HG02852 (cell line): Measurements from ENCODE around the gene CPEB3.

Source experiments
- ATAC-seq: cut with Tn5 transposase; IDR thresholded peaks from one replicate; pipeline ENCODE4 v1.9.1; 2021; ENCODE audit warnings: mild to moderate bottlenecking, moderate library complexity; ENCODE audit not compliant: unreplicated experiment

Gene CPEB3

DNA sequence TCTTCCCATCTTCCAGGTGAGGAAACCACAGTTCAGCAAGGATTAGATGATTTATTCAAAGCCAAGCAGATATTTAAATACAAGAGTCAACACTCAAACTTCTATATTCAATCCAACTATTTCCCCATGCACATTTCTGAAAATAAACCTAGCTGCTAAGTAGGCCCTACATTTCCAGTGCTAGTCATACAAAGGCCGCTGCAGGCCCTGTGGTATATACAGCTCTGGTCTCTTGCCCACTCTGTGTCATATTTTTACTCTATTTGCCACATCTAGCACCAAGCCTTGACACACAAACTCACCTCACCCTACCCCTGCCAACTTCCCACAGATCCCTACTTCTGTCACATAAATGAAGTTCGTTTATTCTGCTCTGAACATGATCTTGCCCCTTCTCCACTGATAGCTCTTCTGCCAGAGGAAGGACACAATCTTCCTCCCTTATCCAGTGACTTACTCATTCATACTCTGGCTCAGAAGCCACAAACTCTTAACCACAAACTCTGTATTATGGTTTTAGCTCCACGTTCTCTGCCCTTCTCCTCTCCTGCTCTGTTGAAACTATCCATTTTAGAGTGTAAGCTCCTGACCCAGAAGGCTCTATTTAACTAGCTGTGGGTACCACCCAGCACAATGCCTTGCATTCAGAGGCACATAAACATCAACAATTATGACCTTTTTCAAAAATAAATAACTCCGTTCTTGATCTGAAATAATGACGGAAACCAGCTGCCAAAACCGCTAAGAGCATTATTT is 180.7 kb downstream of the CPEB3 start:
- no peak for ATAC-seq

DNA sequence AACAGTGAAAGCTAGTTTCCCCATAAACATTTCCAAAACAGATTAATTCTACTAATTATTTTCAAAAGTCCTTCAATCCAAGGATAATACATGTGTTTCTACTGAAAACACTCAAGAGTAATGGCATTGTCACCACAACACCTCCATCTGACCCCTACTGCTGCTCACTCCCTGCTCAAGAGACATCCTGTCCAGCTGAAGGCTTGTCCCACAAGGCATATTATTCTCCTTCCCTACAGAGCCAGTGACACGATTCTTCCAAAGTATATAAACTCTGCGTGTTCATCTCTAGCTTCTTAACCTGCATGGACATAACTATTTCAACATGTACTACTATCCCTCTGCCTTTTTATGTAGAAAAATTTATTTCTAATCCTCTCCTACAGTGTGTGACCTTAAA is 182.1 kb downstream of the CPEB3 start:
- ATAC-seq: no peak

DNA sequence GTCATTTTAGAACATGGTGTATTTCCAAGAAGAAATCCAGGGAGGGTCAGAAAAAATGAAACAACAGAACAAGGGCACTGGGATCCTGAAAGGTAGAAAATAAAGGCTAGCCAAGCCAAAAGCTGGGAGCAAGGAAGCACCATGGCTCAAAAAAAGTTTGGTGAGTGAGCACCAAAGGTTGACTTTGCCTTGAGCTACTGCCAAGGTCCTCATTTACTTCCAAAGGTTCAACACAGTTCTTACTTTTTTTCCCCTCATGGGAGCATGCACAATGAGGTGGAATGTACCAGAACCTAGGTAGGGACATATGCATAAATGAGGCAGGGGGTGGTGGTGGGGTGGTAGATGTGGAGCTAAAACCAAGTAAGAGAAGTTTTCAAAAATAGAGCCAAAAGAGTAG is 182.8 kb downstream of the CPEB3 start:
- no peak for ATAC-seq

DNA sequence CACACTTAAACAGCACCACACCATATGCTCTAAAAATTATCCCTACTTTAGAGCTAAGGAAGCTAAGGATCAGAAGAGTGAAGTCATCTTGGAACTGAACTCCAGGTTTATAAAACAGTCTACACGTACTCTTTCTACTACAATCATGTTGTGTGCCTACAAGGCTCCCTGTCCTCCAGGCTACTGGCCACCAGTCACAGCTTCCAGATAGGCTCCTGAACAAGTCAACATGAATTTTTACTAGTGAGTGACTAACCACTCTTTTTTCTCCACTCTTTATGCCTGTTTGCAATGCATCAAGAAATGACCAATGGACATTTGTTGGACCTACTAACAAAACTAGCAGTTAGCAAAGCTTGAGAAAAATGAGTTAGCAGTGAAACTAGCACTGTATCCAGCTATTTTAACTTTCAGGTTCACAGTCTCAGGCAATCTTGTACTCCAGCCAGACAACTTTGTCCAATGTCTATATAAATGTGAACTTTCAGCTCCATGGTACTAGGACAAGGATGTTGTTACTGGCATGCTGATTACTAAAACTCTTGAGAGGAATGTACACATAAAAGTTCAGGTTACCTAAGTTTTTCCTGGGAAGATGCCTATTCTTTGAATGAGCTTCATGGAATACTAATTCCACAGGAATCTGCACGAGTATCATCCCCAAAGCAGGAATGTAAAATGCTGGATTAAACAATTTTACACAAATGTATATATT is 187.3 kb downstream of the CPEB3 start:
- ATAC-seq: no peak

DNA sequence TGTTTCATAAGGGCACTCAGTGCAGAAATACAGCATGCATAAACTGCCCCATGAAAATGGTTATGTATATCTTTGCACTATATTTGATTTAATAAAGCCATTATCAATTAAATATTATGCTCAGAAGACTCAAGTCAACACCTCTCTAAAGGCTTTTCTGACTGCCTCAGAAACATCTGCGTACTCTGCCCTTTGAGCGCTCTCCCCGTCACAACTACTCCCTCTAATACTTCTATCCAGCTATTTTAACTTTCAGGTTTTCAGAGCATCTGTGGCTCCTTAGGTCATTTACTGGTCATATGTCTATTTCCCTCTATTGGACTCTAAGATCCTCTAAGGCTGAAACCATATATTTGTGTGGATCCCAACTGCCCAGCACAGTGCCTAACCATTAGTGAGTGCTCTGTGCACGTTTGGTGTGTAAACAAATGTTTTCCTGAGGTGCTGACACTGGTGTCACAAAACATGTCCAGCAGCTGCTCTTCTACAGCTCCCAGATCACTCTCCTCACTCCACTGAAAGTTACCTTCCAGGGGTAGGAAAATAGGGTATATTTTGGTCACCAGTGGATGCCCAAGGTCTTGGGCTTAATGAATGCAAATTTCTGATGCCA is 188.2 kb downstream of the CPEB3 start:
- ATAC-seq: no peak

DNA sequence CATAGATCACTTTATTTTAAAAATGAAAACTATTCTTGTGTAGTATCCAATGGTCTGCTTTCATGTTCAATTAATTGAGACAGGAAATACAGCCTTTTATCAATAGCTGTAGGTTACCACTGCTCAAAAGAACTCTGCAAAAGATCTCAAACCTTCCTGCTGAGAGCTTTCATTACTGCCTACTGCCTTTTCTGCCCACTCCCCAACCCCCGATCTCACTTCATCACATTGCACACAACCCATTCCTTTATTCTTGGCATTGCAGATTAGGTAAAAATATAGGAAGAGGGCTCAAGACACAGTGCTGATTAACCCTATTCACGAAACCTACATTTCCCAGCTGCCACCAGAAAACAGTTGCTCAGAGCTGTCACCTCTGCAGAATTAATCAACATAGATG is 195.9 kb downstream of the CPEB3 start:
- no peak for ATAC-seq

DNA sequence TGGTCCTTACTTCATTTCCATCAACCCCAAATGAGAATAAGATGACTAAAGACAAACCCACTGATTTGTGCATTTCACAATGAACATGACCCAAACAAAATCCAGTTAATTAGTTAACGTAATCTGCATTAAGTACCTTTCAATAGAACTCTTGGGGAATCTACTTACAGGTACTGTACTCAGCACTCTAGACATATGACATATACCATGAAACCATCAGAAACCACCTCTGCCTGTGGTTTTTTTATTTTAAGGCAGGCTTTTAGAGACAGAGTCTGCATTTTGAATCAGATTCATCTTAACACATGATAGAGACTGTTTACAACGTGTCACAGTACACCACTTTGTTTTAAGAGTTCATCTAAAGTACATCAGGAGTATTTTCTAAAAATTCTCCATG is 198.9 kb downstream of the CPEB3 start:
- ATAC-seq: no peak

DNA sequence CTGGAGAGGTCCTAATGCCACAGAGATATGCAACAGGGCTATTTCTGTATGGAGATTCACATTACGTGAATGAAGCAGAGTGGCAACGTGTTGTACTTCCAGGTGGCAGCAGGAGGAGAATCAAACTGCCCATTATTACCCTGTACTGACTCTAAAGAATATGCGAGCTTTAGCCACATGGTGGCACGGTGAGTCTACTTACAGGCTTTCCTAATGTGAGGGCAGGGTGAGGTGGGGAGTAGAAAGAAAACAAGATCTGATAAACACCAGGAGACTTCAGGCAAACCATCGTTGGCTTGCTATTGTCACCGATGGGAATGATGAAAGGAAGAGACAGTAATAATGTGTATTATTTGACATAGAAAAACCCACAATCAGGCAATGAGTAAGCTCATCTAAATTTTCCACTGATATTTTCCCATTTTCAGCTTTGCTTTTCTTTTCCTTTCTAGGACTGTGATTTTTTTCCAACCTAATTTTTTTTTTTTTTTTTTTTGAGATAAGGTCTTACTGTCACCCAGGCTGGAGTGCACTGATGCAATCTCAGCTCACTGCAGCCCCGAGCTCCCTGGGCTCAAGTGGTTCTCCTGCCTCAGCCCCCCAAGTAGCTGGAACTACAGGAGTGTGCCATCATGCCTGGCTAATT is 203.0 kb downstream of the CPEB3 start:
- ATAC-seq: peak; percentile 83

DNA sequence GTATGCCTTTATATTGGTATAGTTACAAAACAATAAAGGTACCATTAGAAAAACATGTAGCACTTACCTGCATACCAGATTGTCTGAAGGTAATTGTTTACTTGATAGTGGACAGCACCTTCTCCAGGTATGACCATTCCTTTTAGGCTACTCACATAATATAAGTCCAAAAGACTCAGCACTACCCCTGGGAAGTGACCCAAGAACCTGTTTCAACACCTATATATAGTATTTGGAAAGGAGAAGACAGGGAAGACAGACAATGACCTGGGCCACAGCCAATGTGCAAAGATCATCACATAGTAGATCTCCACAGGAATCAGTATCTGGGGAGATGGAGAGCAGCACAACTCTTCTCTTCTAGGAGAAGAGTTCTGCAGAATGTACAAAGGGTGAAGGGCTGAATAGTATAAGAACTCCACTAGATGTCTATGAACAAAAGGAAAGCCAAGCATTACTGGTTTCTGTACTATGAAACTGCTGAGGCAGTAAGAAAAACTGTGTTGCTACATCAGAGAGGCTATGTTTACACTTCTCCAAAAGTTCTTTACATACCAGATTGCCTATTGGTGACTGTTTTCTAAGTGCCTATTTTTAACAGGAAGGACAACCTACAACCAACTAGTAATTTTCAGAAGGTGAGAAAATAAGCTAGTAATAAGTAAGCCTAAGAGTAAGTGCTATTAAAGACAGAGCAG is 208.1 kb downstream of the CPEB3 start:
- peak; percentile 49 for ATAC-seq

DNA sequence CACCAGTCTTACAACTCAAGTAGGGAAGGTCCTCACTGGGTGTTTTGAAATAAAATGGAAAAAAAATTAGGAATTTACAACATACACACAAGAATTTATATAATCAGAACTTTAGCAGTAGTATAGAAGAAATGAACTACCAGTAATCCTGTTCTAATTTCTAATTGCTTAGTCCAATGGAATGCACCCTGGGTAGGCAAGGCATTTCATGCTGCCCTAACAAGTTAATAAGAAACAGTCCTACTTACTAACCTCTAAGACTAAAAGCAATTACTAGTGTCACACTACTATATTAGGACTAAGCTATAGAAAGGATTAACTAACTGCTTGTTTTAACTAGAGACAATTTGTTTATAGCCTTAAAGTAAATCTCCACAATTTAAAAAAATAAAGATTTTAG is 209.2 kb downstream of the CPEB3 start:
- ATAC-seq: no peak

DNA sequence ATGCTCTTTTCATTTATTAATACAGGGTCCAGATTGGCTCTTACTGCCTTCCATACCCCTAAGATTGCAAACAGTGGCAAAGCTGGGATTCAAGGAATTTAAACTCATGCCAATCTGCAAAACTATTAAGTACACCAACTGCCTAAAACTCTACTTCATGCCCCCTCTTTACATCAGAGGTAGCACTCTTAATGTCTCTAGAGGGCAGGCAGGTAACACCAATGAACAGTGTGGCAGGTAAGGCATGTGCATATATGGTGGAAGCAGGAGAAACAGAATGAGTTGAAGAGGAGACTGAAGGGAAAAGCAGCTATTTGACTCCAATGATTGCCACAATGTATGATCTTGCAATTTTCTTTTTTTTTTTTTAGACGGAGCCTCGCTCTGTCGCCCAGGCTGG is 210.6 kb downstream of the CPEB3 start:
- ATAC-seq: no peak

DNA sequence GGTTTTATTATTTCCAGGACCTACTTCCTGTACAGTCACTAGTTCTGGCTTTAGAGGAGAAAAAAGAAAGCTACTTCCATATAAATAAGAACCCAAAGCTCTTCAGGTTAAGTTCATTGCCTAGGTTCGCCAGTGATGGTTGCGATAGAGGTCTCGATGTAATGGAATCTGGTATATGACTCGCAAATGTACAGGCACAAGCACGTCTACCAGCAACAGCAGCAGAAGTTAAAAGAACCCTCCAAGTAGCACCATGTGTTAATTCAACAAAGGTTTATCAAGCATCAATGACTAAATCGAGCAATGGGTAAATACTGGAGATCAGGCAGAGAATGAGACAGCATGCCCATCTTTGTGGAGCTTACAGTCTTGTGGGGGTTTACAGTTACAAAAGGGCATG is 211.9 kb downstream of the CPEB3 start:
- no peak for ATAC-seq

DNA sequence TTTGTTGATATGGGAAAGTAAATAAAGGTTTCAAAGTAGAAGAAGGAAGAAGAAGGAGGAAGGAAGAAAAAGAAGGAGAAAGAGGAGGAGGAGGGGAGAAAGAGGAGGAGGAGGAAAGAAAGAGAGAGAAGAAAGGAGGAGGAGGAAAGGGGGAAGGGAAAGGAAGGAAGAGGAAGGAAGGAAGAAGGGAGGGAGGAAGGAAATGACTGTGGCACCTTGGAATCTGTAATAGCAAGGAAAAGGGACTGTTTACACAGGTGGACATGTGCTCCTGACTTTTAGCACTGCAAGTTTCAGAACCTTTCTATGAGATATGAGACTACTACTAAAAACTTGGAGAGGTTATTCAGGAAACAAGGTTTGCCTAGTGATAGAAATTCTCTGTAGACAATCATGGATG is 214.2 kb downstream of the CPEB3 start:
- ATAC-seq: no peak

DNA sequence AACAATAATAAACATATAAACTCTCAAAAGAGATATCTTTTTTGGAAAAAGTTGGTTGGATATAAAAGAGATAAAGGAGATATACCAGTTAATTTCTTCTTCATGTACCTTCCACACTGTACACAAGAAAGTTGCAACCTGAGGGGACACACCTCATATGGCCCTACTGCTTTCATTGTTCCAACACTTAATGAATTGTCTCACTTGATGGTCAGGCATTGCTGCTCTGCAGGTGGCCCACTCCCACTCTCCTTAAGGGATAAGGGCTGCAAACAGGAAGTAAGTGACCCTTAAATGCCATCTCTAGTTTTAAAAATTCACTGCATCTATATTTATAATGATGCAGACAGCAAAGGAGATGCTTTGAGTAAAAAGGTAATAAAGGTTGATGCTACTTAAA is 215.0 kb downstream of the CPEB3 start:
- no peak for ATAC-seq

DNA sequence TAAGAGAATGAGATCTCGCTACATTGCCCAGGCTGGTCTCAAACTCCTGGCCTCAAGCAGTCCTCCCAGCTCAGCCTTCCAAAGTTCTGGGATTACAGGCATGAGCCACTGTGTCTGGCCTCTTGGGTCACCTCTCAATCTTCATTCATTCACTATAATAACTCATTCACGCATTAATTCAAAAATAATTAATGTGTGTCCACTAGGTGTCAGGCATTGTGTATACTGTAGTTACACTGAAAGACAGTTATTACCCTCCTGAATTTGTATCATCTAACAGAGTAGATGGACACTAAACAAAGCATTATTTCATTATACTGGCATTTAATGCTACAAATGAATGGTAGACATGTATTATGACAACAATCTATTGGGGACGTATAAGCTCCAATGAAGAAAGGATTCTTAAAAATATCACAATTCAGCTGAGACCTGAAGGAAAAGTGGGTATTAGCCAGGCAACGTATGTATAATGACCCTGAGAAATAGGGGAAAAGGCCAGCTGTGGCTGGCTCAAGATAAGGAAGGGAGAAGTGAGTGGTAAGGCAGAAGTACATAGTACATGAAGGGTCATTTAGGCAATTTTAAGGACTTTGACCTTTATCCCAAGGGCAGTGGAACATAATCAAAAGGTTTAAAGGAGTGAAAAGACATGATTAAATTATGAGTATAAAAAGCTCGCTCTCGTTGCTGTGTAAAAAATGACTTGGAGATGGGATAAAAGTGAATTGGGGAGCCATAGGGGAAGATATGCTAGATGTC is 216.6 kb downstream of the CPEB3 start:
- ATAC-seq: no peak

DNA sequence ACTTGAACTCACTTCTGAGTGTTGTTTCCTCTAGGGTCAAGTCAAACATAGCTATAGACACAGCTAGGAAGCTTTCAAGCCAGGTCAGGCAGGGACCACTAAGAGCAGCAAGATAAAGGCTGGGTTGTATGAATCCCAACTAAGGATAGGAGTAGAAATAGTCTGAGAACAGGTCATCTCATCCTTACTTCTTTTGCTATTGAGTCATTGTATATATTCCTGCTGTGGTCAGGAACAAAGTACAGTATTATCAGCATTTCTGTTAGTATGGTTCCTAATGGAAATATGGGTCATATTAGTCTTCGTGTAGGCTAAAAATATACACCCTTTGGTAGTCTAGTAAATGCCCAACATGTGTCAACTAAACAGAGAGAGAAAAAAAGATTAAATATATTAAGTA is 222.0 kb downstream of the CPEB3 start:
- ATAC-seq: no peak

DNA sequence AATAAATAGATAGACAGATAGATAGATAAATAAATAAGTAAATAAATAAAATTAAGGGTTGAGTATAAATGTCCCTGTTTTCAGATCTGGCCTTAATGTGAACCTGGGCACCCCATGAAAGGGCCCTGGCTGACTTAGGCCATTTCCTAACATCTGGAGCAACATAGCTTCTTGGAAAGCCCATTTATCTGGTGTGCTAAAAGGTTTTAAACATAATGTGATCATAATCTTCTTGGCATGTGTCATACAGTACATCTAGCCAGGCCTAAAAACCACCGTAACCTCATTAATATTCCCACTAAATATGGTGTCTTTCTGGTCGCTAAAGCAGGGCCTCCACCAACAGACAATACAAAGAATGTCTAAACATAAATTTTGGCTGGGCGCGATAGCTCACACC is 224.5 kb downstream of the CPEB3 start:
- ATAC-seq: no peak

DNA sequence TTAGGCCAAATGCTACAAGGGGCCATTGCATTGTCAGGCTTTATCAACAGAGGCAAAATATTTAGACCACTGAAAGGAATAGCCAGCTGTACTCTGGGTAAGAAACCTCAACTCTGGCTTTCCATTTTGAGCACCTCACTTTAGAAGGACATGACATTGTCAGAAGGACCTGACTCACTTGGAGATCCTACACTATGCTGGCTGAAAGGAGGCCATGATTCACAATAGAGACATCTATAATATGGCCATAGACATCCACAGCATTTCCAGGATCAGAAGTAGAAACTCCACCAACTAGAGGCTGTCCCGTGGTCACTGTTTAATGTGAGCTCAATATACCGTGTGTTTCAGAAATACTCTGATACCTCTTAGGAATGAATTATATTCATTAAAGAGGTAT is 226.4 kb downstream of the CPEB3 start:
- ATAC-seq: no peak

DNA sequence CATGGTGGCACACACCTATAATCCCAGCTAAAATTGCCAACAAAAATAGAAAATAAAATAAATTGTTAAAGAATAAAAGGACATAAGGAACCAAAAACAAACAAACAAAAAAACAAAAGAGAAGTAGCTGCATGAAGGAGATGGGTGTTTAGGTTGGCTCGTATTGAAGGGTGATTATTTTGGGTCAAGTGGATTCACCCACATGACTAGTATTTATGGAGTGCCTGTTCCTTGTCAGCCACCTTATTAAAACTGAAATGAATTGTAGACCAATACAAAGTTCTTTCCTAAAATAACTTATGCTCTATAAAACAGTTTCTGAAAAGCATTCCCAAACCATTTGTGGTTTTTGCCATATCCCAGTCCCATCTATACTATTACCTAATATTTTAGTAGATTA is 228.6 kb downstream of the CPEB3 start:
- no peak for ATAC-seq

DNA sequence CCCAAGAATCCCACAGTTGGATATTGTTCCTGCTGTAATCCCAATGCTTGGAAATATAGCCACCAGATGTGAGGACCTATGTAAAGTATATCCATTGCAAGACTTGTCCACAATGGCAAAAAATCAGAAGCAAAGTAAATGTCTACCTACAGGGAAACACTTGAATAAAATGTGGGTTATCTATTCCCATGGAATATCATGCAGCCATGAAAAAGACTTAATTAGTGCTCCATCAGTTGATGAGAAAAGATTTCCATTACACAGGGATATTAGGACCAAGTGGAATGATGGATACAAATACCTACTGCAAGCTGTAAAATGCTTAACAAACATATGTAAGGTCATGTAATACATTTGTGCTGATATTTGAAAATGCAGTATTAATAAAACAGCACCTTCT is 236.1 kb downstream of the CPEB3 start:
- no peak for ATAC-seq
